Measurements from ENCODE around the gene CLN3.

The CLN3 gene

GRCh38 chr16:28526201-28527099 lies 34.6 kb upstream of the CLN3 start:
- no peak for TF ChIP-seq CTCF (IDR thresholded peaks at IDR 0.05; ENCODE audit: control insufficient read depth, extremely low read depth, insufficient read depth)
- DNase-seq (ENCODE audit: low read depth), result no peak

GRCh38 chr16:28524681-28525171 lies 32.9 kb upstream of the CLN3 start:
- H3K4me3 ChIP-seq (ENCODE audit: low read depth, low read length), result no peak overlapping the region
- no peak for TF ChIP-seq CTCF (IDR thresholded peaks at IDR 0.05; ENCODE audit: control insufficient read depth, extremely low read depth, insufficient read depth)
- DNase-seq (ENCODE audit: low read depth), result no peak

More at GRCh38 chr16:28526201-28527099, 34.6 kb upstream of the CLN3 start:
- H3K4me3 ChIP-seq (ENCODE audit: low read depth, low read length), result no peak overlapping the region

- DNase-seq (ENCODE audit: low read depth), result no peak
- TF ChIP-seq CTCF (IDR thresholded peaks at IDR 0.05; ENCODE audit: control insufficient read depth, extremely low read depth, insufficient read depth), result no peak
- no peak overlapping the region for H3K4me3 ChIP-seq (ENCODE audit: low read depth, low read length)
Observed at GRCh38 chr16:28522792-28523191, 30.9 kb upstream of the CLN3 start.

- no peak overlapping the region for H3K4me3 ChIP-seq (ENCODE audit: low read depth, low read length)
- DNase-seq (ENCODE audit: low read depth), result no peak
- no peak for TF ChIP-seq CTCF (IDR thresholded peaks at IDR 0.05; ENCODE audit: control insufficient read depth, extremely low read depth, insufficient read depth)
Observed at GRCh38 chr16:28521436-28521835, 29.6 kb upstream of the CLN3 start.

- no peak overlapping the region for H3K4me3 ChIP-seq (ENCODE audit: low read depth, low read length)
- no peak for DNase-seq (ENCODE audit: low read depth)
- TF ChIP-seq CTCF (IDR thresholded peaks at IDR 0.05; ENCODE audit: control insufficient read depth, extremely low read depth, insufficient read depth), result no peak
Observed at GRCh38 chr16:28520672-28521071, 28.8 kb upstream of the CLN3 start.

GRCh38 chr16:28514246-28514645 lies 22.4 kb upstream of the CLN3 start:
- DNase-seq (ENCODE audit: low read depth), result no peak
- H3K4me3 ChIP-seq (ENCODE audit: low read depth, low read length), result no peak overlapping the region
- TF ChIP-seq CTCF (IDR thresholded peaks at IDR 0.05; ENCODE audit: control insufficient read depth, extremely low read depth, insufficient read depth), result no peak

Measured in LNCaP clone FGC (cell line).